ENCODE measurements around the gene IQSEC2.

GRCh38 chrX:53321943-53322497 lies 40.6 kb upstream of the IQSEC2 start:
- TF ChIP-seq CTCF (IDR thresholded peaks at IDR 0.05; ENCODE audit: low read depth, low read length) (no peak), MAX (IDR thresholded peaks at IDR 0.05; ENCODE audit: low read depth, low read length) (no peak)

All from NB4 (cell line).